Mucosa of rectum (tissue), 2 donors: ENCODE results near the gene TC2N.
A peak's percentile ranks its signal among the peaks of the same experiment; 100 is the strongest.

Source experiments
- H3K27ac ChIP-seq, 2 donors: one replicate each; pipeline ENCODE4 v1.7.0; 2013; ENCODE audit warnings: inconsistent platforms in 2 of 2, low read depth in 2 of 2, low read length in 2 of 2
- H3K27me3 ChIP-seq, 2 donors: one replicate each; pipeline ENCODE4 v1.7.0; 2013; ENCODE audit warnings: low read length in 2 of 2; ENCODE audit not compliant: control insufficient read depth in 2 of 2, insufficient read depth in 2 of 2
- H3K36me3 ChIP-seq, 2 donors: one replicate each; pipeline ENCODE4 v1.7.0; 2013; ENCODE audit warnings: low read length in 2 of 2; ENCODE audit not compliant: control insufficient read depth in 2 of 2, insufficient read depth in 2 of 2
- H3K4me1 ChIP-seq, 2 donors: one replicate each; pipeline ENCODE4 v1.7.0; 2013; ENCODE audit warnings: low read length in 2 of 2, mild to moderate bottlenecking in 1 of 2; ENCODE audit not compliant: control insufficient read depth in 2 of 2, insufficient read depth in 2 of 2
- H3K4me3 ChIP-seq, 2 donors: one replicate each; pipeline ENCODE4 v1.7.0; 2013; ENCODE audit warnings: low read length in 2 of 2
- H3K9ac ChIP-seq, 2 donors: one replicate each; pipeline ENCODE4 v1.7.0; 2013; ENCODE audit warnings: low read length in 2 of 2, low read depth in 1 of 2, mild to moderate bottlenecking in 1 of 2
- H3K9me3 ChIP-seq, 2 donors: one replicate each; pipeline ENCODE4 v1.7.0; 2013; ENCODE audit warnings: low read length in 2 of 2; ENCODE audit not compliant: control insufficient read depth in 2 of 2
- donor health status: healthy.
- donor health status: Normal muscosa, but diverticular disease.

TC2N gene

DNA sequence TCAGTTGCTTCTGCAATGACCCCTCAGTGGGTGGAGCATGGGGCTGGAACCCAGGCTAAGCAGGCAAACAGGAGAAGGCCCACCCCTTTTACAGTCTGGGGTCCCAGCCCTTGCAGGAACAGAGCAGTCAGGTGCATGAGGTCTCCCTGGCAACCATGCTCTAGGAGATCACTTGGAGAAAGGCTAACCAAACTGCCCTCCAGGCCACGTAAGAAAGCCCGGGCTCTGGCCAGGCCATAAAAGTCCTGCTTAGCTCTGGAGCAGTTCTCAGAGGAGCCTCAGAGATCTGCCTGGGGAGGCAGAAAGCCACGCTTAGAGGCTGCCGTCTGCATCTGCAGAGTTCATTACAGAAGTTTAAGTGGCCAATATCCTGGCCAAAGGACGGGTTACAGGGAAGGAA is 15.0 kb upstream of the TC2N start:
- Histone ChIP-seq H3K9me3 (no peaks in the 10 kb centered on the region), H3K36me3 (no peaks in the 10 kb centered on the region)

GRCh38 chr14:91879196-91879595 is 11.9 kb upstream of the TC2N start:
- H3K27ac ChIP-seq, result no peak overlapping the region
- H3K4me1 ChIP-seq, result peaks cover 4 to 8% of the 10 kb centered on the region in 2 donors
- no peaks in the 10 kb centered on the region for H3K27me3 ChIP-seq
- H3K36me3 ChIP-seq, result no peaks in the 10 kb centered on the region
- no peaks in the 10 kb centered on the region for H3K9me3 ChIP-seq
- no peak overlapping the region for H3K4me3 ChIP-seq
- H3K9ac ChIP-seq, result no peak overlapping the region

More for the DNA sequence above, 15.0 kb upstream of the TC2N start:
- no peak overlapping the region for H3K4me3 ChIP-seq
- no peaks in the 10 kb centered on the region for H3K4me1 ChIP-seq
- H3K27ac ChIP-seq, result no peak overlapping the region
- no peaks in the 10 kb centered on the region for H3K27me3 ChIP-seq
- H3K9ac ChIP-seq, result no peak overlapping the region

GRCh38 chr14:91878274-91878673 is 10.9 kb upstream of the TC2N start:
- Histone ChIP-seq H3K9ac (no peak overlapping the region), H3K4me1 (peaks cover 5 to 13% of the 10 kb centered on the region in 2 donors), H3K27me3 (no peaks in the 10 kb centered on the region), H3K4me3 (no peak overlapping the region), H3K27ac (no peak overlapping the region), H3K36me3 (no peaks in the 10 kb centered on the region), H3K9me3 (no peaks in the 10 kb centered on the region)

DNA sequence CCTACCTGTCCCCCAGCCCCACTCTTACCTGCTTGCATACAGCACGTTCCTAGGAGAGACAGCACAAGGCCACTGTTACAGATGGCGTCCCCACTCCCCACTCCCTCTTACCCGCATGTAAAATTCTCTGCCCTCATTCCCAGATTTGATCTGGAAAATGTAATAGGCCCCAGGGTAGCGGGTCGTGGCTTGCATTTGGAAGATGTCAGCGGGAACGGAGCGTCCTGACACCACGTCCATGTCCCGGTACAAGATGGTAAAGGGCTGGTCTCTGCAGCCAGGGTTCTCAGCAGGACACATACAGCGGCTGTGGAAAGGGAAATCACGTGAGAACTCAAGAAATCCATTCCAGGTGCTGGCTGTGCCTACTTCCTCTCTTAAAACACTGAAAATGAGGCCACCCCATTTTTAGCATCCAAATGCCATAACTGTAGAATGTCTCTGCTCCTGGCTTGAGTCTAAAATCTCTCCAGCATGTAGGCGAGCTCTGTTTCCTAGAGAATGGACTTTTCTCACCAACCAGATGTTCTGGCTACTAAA is 10.1 kb upstream of the TC2N start:
- Histone ChIP-seq H3K36me3 (no peaks in the 10 kb centered on the region), H3K27ac (no peak overlapping the region), H3K9ac (no peak overlapping the region), H3K9me3 (no peaks in the 10 kb centered on the region), H3K4me3 (no peak overlapping the region), H3K27me3 (no peaks in the 10 kb centered on the region), H3K4me1 (peaks cover 12 to 19% of the 10 kb centered on the region in 2 donors)

- peaks cover 20 to 29% of the 10 kb centered on the region in 2 donors for H3K4me1 ChIP-seq
Observed at GRCh38 chr14:91876492-91876891, 9.2 kb upstream of the TC2N start.

GRCh38 chr14:91875525-91876286 is 8.4 kb upstream of the TC2N start:
- H3K36me3 ChIP-seq, result no peaks in the 10 kb centered on the region
- H3K4me1 ChIP-seq, result peaks cover 20 to 29% of the 10 kb centered on the region in 2 donors
- H3K4me3 ChIP-seq, result no peak overlapping the region
- H3K27ac ChIP-seq, result peak overlapping the region in 1 of 2 donors; percentile 42
- no peaks in the 10 kb centered on the region for H3K27me3 ChIP-seq
- no peaks in the 10 kb centered on the region for H3K9me3 ChIP-seq
- H3K9ac ChIP-seq, result peak overlapping the region in 1 of 2 donors; percentile 23

More at GRCh38 chr14:91876492-91876891, 9.2 kb upstream of the TC2N start:
- no peak overlapping the region for H3K9ac ChIP-seq
- no peak overlapping the region for H3K27ac ChIP-seq
- no peaks in the 10 kb centered on the region for H3K9me3 ChIP-seq
- no peak overlapping the region for H3K4me3 ChIP-seq
- H3K36me3 ChIP-seq, result no peaks in the 10 kb centered on the region
- H3K27me3 ChIP-seq, result no peaks in the 10 kb centered on the region

GRCh38 chr14:91873471-91874415 is 6.4 kb upstream of the TC2N start:
- no peaks in the 10 kb centered on the region for H3K9me3 ChIP-seq
- H3K4me1 ChIP-seq, result peaks cover 26 to 37% of the 10 kb centered on the region in 2 donors
- no peak overlapping the region for H3K9ac ChIP-seq
- no peaks in the 10 kb centered on the region for H3K36me3 ChIP-seq
- H3K27me3 ChIP-seq, result no peaks in the 10 kb centered on the region
- H3K4me3 ChIP-seq, result peak overlapping the region in 1 of 2 donors; percentile 28
- H3K27ac ChIP-seq, result peak overlapping the region; percentile 88 to 90

GRCh38 chr14:91872517-91873470 is 5.5 kb upstream of the TC2N start:
- H3K4me3 ChIP-seq, result peak overlapping the region; percentile 24 to 45
- H3K27ac ChIP-seq, result peak overlapping the region; percentile 88 to 90
- H3K9me3 ChIP-seq, result no peaks in the 10 kb centered on the region
- peak overlapping the region; percentile 35 to 49 for H3K9ac ChIP-seq
- H3K4me1 ChIP-seq, result peaks cover 26 to 37% of the 10 kb centered on the region in 2 donors
- no peaks in the 10 kb centered on the region for H3K27me3 ChIP-seq
- H3K36me3 ChIP-seq, result no peaks in the 10 kb centered on the region

DNA sequence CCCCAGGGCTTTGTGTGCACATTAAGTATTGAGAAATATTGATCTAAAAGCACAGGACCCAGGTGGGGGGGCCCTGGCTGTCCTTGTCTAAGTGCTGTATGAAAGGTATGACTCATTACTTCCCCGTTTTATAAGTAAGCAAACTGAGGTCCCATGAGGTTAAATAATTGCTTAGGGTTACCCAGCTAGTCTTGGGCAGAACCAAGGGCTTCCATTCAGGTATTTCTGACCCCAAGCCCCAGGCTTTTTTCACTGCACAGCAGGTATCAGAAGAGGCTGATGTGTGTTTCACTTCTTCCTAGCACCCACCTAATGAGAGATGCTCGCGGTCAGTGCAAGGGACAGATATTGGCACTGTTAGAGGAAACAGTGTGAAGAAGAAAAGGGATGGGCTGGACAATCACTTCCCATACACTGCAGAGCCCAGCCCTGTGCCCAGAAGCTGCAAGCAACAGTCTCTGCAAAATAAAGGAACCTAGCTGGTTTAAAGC is 4.7 kb upstream of the TC2N start:
- Histone ChIP-seq H3K36me3 (no peaks in the 10 kb centered on the region), H3K9ac (peak overlapping the region; percentile 49 to 57), H3K9me3 (no peaks in the 10 kb centered on the region), H3K27ac (peak overlapping the region; percentile 88 to 90), H3K4me3 (peak overlapping the region in 1 of 2 donors; percentile 45), H3K27me3 (no peaks in the 10 kb centered on the region), H3K4me1 (peaks cover 26 to 37% of the 10 kb centered on the region in 2 donors)
